Stimulated activated CD8-positive, alpha-beta memory T cell treated with anti-CD3 and anti-CD28 coated beads, Interleukin-7, amount 100 ng/mL, for 1 hour (primary cell): ENCODE results near the gene CISD2.
"Not testable (repeated sequence)": the region's sequence is repeated elsewhere in the genome, so short reads cannot be mapped to it uniquely, and the experiment has no call there.

ENCODE experiments used
- DNase-seq, 2 donors: peaks; one replicate each; pipeline ENCODE4 v3.0.0-alpha.2; 2020; ENCODE audit warnings: low read depth in 2 of 2

The CISD2 gene, protein sequence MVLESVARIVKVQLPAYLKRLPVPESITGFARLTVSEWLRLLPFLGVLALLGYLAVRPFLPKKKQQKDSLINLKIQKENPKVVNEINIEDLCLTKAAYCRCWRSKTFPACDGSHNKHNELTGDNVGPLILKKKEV

GRCh38 chr4:102868781-102869568 is at the start of gene CISD2:
TSS of gene CISD2 (plus strand) at chr4:102868992. CDS start at chr4:102869085, 93 bp downstream.
- DNase-seq = peak; percentile 76 to 79

GRCh38 chr4:102819100-102819499 is 49.7 kb upstream of the CISD2 start:
- DNase-seq = not testable (repeated sequence)

- DNase-seq = no peak
Measured at GRCh38 chr4:102819588-102820365, 49.0 kb upstream of the CISD2 start.

DNA sequence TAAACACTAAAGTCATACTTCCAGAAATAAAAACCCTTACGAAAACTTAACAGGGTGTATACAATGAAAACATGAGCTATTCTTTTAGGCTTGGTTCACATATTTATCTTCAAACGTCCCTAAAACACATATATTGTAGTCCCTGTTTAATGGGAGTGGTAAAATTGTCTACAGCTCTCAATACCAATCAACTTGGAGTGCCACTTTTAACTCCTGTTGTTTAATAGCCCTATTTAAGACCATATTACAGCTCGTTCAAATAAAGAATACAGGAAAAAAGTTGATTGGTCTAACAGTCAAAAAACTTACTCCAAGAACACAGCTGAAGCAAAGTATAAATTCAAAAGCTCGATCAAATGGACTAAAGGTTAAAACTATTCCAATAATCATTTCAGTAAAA is 45.3 kb upstream of the CISD2 start:
- DNase-seq = no peak

- DNase-seq = no peak
Measured at GRCh38 chr4:102823897-102824296, 44.9 kb upstream of the CISD2 start.

GRCh38 chr4:102824398-102824797 is 44.4 kb upstream of the CISD2 start:
- no peak for DNase-seq

DNA sequence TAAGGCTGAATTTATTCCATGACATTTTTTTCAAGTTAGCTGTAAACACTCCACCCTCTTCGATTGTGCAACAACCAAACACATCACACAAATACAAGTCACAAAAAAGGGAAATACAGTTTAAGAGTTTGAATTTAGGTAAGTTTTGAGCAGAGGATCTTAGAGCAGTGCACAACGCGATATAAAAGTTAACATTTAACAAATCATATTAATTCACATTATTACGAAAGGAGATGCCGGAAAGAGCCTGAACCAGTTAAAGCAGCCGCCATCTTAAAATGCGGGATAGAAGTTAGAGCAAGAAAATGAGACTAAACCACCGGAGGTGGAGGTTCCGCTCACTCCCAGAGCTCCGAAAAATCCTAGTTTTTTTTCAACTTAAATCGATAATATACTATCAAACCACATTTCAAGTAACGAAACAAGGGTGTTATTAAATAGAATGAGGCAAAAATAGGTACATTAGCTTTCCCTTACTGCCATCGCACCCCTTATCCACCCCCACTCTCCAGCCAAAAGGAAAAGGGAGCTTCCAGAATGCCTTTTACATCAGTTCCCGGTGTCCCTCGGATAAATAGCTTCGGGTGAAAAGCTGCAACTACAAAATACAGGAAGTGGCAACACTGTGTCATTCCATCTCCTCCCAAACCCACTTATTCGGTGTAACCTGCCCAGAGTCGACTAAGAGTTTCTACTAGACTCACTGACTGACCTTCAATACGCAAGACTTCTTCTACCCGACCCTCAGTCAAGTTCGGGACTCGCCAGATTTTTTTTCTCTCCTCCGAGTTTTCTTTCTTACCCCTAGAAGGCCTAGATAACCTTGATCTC is 43.3 kb upstream of the CISD2 start:
- DNase-seq = no peak

DNA sequence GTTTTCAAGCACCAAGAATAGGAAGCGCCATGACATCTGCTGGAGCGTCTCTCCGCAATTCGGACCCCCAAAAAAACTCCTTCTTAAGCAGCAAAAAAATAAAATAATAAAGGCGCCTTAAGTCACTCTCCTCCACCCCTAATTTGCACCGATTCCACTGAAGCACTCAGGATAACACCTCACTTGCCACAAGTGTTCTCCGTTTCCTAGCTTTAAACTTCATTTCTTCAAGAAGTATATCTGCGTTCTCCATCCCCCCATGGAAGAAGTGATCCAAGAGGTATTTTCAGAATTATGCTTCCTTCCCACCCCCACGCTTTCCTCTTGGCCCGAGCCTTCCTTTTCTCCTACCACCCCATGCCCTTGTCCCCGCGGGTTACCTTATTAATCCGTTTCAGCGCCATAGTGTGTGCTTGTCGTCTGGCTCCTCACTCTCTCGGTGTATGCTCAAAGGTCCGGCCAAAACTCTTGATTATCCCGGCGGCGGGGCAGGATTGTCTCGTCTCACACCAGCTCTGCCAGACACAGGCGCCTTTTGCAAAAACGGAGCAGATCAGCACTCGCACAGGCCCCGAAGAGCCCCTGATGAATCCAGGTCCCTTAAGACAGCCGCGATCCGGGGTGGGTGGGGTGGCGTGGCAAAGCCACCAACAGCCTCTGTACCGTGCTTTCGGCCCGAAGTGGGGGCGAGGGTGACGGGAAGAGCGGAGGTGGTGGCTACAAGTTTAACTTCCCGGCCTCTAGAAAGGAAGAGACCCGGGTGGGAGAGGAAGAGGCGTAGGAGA is 42.5 kb upstream of the CISD2 start:
- no peak for DNase-seq

DNA sequence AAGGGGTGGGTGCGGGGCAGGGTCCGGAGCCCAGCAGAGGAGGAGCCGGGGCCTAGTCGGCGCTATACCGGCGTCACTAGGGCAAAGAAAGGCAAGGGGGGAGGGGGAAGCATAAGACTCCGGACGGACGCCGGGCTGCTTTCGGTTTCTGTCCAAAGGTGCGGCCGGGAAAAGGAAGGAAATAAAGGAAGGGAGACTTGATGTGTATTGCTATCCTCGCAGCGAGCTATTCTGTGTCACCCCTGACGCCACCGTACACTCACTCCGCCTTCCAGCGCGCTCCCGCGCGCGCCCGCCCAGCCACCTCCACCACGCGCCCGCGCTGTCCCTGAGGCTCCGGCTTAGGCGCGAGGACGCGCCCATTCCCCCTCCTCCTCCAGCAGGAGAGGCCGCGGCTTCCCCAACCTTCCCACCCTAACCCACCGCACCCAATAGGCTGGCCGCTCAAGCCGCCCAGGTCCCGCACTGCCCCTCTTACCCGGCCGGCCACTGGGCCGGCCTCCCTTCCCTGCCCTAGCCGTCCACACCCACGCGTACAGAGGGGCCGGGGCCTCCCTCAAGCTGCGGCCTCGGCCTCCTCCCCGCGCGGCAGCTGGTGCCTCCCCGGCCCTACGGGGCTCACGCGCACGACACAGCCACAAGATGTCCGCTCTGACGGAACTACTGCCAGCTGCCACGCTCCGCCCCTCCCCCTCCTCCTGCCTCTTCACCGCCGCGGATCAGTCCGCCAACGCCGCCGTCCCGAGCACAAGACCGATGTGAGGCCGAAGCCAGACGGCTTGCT is 41.7 kb upstream of the CISD2 start, which contains the start of gene UBE2D3:
Gene UBE2D3 (minus strand): TSS at position 662 of the 784 bp plus-strand sequence. CDS start 1,043 bp downstream, outside the sequence.
- peak; percentile 79 to 93 for DNase-seq

- peak; percentile 95 to 96 for DNase-seq
Measured at GRCh38 chr4:102827674-102828496, 40.9 kb upstream of the CISD2 start.

DNA sequence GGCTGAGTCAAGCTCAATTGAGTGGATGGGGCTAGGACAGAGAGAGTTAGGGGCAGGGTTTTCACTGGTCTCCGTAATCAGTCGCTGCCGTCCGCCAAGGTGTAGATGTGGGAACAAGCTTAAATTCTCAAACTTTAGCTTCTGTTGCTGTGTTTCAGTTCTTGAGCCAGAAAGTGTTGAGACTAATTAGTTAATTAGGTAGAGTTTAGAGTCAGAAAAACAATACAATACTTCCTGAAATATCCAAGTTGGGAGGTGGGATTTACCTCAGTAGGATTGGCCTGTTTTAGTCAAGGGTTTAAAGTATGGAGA is 40.3 kb upstream of the CISD2 start:
- DNase-seq = no peak

DNA sequence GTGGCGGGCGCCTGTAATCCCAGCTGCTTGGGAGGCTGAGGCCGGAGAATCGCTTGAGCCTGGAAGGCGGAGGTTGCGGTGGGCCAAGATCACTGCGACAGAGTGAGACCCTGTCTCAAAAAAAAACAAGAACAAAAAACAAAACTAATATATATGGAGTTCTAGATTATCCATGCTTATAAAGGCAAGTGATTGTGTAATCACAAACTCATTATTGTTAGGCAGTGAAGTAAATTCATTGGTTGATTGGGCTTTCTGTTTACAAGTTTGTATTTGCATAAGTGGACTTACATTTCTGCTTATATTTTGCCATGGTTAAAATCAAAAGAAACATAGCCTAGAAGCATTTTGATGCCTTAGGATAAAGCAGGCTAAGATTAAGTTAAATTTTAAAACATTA is 39.0 kb upstream of the CISD2 start:
- DNase-seq = no peak

GRCh38 chr4:102832105-102832504 is 36.7 kb upstream of the CISD2 start:
- DNase-seq = no peak

- DNase-seq = no peak
Measured at GRCh38 chr4:102832667-102833066, 36.1 kb upstream of the CISD2 start.

DNA sequence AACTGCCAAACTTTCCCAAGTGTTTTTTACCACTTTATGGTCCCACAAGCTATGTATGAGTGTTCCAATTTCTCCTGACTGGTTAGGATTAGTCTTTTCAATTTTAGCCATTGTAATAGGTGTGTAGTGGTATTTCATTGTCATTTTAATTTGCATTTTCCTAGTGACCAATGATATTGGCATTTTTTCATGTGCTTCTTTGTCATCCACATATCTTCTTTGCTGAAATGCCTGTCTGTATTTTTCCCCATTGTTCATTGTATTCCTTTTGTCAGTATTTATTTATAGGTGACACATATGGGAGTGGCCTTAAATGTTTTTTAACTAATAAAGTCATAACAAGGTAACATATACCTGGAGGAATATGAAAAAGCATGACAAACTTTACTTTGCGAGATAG is 32.2 kb upstream of the CISD2 start:
- DNase-seq = no peak

DNA sequence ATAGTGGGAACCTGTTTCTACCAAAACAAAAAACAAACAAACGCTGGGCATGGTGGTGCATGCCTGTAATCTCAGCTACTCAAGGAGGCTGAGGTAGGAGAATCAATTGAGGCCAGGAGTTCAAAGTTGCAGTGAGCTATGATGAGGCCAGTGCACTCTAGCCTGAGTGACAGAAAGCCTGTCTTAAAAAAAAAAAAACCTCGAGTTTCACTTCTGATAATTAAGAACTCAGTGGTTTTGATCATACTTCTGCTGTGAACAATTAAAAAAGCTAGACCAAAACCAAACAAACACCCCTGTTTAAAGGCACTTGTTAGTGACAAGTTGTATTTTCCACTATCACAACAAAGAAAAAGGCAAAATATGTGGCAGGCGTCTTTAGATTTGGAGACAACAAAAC is 26.4 kb upstream of the CISD2 start:
- no peak for DNase-seq

- DNase-seq = no peak
Measured at GRCh38 chr4:102843273-102843672, 25.5 kb upstream of the CISD2 start.

GRCh38 chr4:102843938-102844337 is 24.9 kb upstream of the CISD2 start:
- DNase-seq = no peak

GRCh38 chr4:102847687-102848086 is 21.1 kb upstream of the CISD2 start:
- DNase-seq = no peak
